DND-41 (cell line): ENCODE data around the gene SPATC1L.

ENCODE experiments used
- CTCF ChIP-seq: IDR thresholded peaks from 2 replicates; pipeline ENCODE4 v1.5.1; 2012; ENCODE audit warnings: borderline replicate concordance, low read length, moderate library complexity, mild to moderate bottlenecking; ENCODE audit not compliant: poor library complexity, severe bottlenecking; ENCODE audit errors: extremely low read depth
- EZH2 ChIP-seq: IDR thresholded peaks from 3 replicates; pipeline ENCODE4 v1.6.1; 2012; ENCODE audit warnings: borderline replicate concordance, low read depth, mild to moderate bottlenecking, moderate library complexity, low read length, inconsistent platforms; ENCODE audit not compliant: severe bottlenecking

GRCh38 chr21:46146856-46147255 is 37.4 kb downstream of the SPATC1L start:
- TF ChIP-seq CTCF (no peak), EZH2 (no peak)
